Measurements from ENCODE around the gene EML6. TPM values are rescaled to one million over a fixed set of nuclear protein-coding genes. Genes with fewer than 3 reads are reported as not detected.

EML6 gene
- total RNA-seq, 1 donor from 2014 or later = 8.1 TPM

DNA sequence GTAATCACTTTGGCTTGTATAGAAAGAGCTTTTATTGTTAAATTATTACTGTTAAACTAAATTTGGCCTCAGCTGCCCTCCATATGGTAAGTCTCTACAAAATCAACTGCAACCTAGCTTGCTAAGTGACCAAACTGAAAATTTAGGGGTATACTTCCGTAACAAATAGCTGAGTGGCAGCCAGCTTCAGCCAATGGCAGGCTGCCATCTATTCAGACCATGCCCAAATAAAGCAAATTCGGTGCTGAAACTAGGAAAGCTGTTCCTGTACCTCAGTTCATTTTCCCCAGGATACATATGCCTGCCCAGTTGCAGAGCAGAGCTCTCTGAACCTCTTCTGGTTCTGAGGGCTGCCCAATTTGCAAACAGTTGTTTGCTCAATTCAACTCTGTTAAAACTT lies 94.8 kb downstream of the EML6 start:
- H3K4me3 Mint-ChIP-seq = no peak overlapping the region
- peaks cover 7% of the 10 kb centered on the region for H3K27me3 Mint-ChIP-seq
- TF ChIP-seq CTCF (conservative IDR thresholded peaks at IDR 0.05) = no peak
- H3K36me3 Mint-ChIP-seq = no peaks in the 10 kb centered on the region
- H3K27ac Mint-ChIP-seq = no peak overlapping the region
- no peak for DNase-seq (ENCODE audit: extremely low spot score, unreplicated experiment)
- no peaks in the 10 kb centered on the region for H3K9me3 Mint-ChIP-seq
- H3K4me1 Mint-ChIP-seq (ENCODE audit: unreplicated experiment) = peaks cover 8% of the 10 kb centered on the region

GRCh38 chr2:54820558-54820957 lies 97.1 kb downstream of the EML6 start:
- TF ChIP-seq CTCF (conservative IDR thresholded peaks at IDR 0.05) = no peak
- Mint-ChIP-seq H3K36me3 (no peaks in the 10 kb centered on the region), H3K27me3 (peaks cover 22% of the 10 kb centered on the region), H3K4me1 (ENCODE audit: unreplicated experiment) (no peaks in the 10 kb centered on the region), H3K4me3 (no peak overlapping the region), H3K9me3 (no peaks in the 10 kb centered on the region), H3K27ac (no peak overlapping the region)
- DNase-seq (ENCODE audit: extremely low spot score, unreplicated experiment) = no peak

DNA sequence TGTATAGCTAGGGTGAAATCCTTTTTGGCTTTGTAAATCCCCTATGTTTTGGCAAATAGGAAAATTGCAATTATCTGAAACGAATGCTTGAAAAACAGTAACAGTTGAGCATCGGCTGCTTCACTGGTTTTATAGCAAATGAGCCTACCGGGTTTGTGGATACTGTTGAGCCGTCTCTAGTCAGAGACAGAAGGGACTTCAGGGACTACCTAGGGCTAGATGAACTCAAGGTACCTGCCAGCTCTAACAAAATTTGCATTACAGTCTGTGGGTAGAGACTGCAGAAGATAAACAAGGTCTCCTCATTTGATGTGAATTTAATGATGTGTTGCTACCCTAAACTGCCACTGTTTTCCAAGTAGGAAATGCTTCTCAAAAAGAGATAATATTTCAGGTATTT lies 101.1 kb downstream of the EML6 start:
- DNase-seq (ENCODE audit: extremely low spot score, unreplicated experiment) = no peak
- Mint-ChIP-seq H3K27ac (no peak overlapping the region), H3K4me3 (no peak overlapping the region), H3K4me1 (ENCODE audit: unreplicated experiment) (no peaks in the 10 kb centered on the region), H3K36me3 (no peaks in the 10 kb centered on the region), H3K27me3 (peaks cover 30% of the 10 kb centered on the region), H3K9me3 (no peaks in the 10 kb centered on the region)
- no peak for TF ChIP-seq CTCF (conservative IDR thresholded peaks at IDR 0.05)

- Mint-ChIP-seq H3K36me3 (no peaks in the 10 kb centered on the region), H3K27me3 (peaks cover 8% of the 10 kb centered on the region)
Measured at GRCh38 chr2:54830546-54830945, 107.1 kb downstream of the EML6 start.

GRCh38 chr2:54831480-54831879 lies 108.0 kb downstream of the EML6 start:
- H3K27me3 Mint-ChIP-seq = peaks cover 3% of the 10 kb centered on the region
- no peaks in the 10 kb centered on the region for H3K9me3 Mint-ChIP-seq
- TF ChIP-seq CTCF (conservative IDR thresholded peaks at IDR 0.05) = no peak
- DNase-seq (ENCODE audit: extremely low spot score, unreplicated experiment) = no peak
- no peak overlapping the region for H3K4me3 Mint-ChIP-seq
- no peaks in the 10 kb centered on the region for H3K36me3 Mint-ChIP-seq
- H3K27ac Mint-ChIP-seq = no peak overlapping the region
- H3K4me1 Mint-ChIP-seq (ENCODE audit: unreplicated experiment) = no peaks in the 10 kb centered on the region

More at GRCh38 chr2:54830546-54830945, 107.1 kb downstream of the EML6 start:
- no peak for DNase-seq (ENCODE audit: extremely low spot score, unreplicated experiment)
- H3K27ac Mint-ChIP-seq = no peak overlapping the region
- H3K9me3 Mint-ChIP-seq = no peaks in the 10 kb centered on the region
- no peaks in the 10 kb centered on the region for H3K4me1 Mint-ChIP-seq (ENCODE audit: unreplicated experiment)
- no peak for TF ChIP-seq CTCF (conservative IDR thresholded peaks at IDR 0.05)
- no peak overlapping the region for H3K4me3 Mint-ChIP-seq

DNA sequence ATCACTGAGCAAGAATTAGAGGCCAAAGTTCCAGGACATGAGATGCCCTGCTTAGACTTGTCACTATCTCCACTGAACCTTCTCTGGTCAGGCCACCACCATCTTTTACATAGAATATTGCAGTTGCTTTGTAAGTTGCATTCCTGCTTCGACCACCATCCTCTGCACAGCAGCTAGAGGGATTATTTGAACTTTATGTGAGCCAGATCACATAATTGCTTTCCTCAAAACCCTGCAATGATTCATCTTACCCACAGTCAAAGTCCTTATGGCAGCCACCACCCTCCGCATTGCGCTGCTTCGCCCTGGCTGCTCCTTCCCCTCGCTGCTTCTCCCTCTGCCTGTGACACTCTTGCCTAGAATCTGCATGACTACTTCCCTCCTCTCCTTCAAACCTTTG lies 111.3 kb downstream of the EML6 start:
- no peak overlapping the region for H3K27ac Mint-ChIP-seq
- no peaks in the 10 kb centered on the region for H3K9me3 Mint-ChIP-seq
- no peak for TF ChIP-seq CTCF (conservative IDR thresholded peaks at IDR 0.05)
- no peaks in the 10 kb centered on the region for H3K4me1 Mint-ChIP-seq (ENCODE audit: unreplicated experiment)
- H3K36me3 Mint-ChIP-seq = no peaks in the 10 kb centered on the region
- DNase-seq (ENCODE audit: extremely low spot score, unreplicated experiment) = no peak
- H3K4me3 Mint-ChIP-seq = no peak overlapping the region
- H3K27me3 Mint-ChIP-seq = no peaks in the 10 kb centered on the region
